Adrenal gland (tissue), 19 donors: Measurements from ENCODE around the gene THAP9. TPM values are rescaled to one million over a fixed set of nuclear protein-coding genes. Genes with fewer than 3 reads are reported as not detected.
A peak's percentile ranks its signal among the peaks of the same experiment; 100 is the strongest.

Experiments
- DNase-seq, 7 donors: peaks; one replicate each; pipeline ENCODE4 v3.0.0-alpha.2; 2019 to 2020
- H3K27ac ChIP-seq, 5 donors: fragments of 200-600 bp; sonication (generic) in 4 of 5; 1 replicate in 3 of 5; 2 replicates in 2 of 5; pipeline versions ENCODE4 v1.5.1 to v1.8.0; 2016 to 2020; ENCODE audit warnings: mild to moderate bottlenecking in 1 of 5
- H3K27me3 ChIP-seq: fragments of 200-600 bp; 2 replicates; pipeline ENCODE4 v1.8.0; 2021
- H3K36me3 ChIP-seq, 2 donors: fragments of 200-600 bp; replicated peaks in 1 of 2; 1 replicate in 1 of 2; 2 replicates in 1 of 2; pipeline versions ENCODE4 v1.5.1 to v1.8.0; 2018 to 2022
- H3K4me1 ChIP-seq, 2 donors: fragments of 200-600 bp; replicated peaks in 1 of 2; 1 replicate in 1 of 2; 2 replicates in 1 of 2; pipeline versions ENCODE4 v1.5.1 to v1.8.0; 2018 to 2021
- H3K4me3 ChIP-seq, 4 donors: fragments of 200-600 bp; sonication (generic) in 3 of 4; one replicate each; pipeline ENCODE4 v1.5.1; 2016 to 2018
- H3K9me3 ChIP-seq, 3 donors: fragments of 200-600 bp; sonication (generic) in 1 of 3; replicated peaks in 1 of 3; 1 replicate in 2 of 3; 2 replicates in 1 of 3; pipeline versions ENCODE4 v1.5.1 to v1.8.0; 2016 to 2021
- POLR2A ChIP-seq, 2 donors: fragments of 450-650 bp; IDR thresholded peaks; one replicate each; pipeline ENCODE4 v1.6.1; 2017; ENCODE audit warnings: antibody characterized with exemption in 2 of 2, mild to moderate bottlenecking in 2 of 2, moderate library complexity in 1 of 2
- WGBS, 4 donors: extraction: QIAGEN DNeasy Blood & Tissue Kit in 2 of 4; methylation state at CpG; one replicate each; pipeline versions ENCODE4 v1.1.5 to v1.1.7; 2013 to 2017; 5-methylcytosine and 5-hydroxymethylcytosine counted together
- intact Hi-C, 2 donors: fragments of 100-400 bp; cut with DNase I; formaldehyde crosslinking; loops; one replicate each; pipeline versions ENCODE4 v1.14.1 to v1.15.0; 2022 to 2023
- long read RNA-seq, 10 donors: library from polyadenylated mRNA in 3 of 10; unstranded in 2 of 10; stranded (forward) in 1 of 10; transcript quantifications; one replicate each; pipeline ENCODE4 v2.0.0 and lab custom pipeline, GENCODE V29; 2021 to 2026
- polyA plus RNA-seq, 3 donors: library from polyadenylated mRNA; stranded (reverse); fragments of 200-250 nt in 2 of 3; fragments of 350-450 nt in 1 of 3; fragmentation: Illumina TruSeq in 1 of 3; extraction: RNeasy Lipid Tissue Mini Kit (QIAGEN cat#74804) in 1 of 3; gene quantifications; one replicate each; pipeline ENCODE4 v1.2.3, GENCODE V29; 2013 to 2014
- total RNA-seq, 9 donors: library from RNA; depleted of rRNA in 4 of 9; stranded (reverse); fragments of >200 nt in 4 of 9; fragments of 120-200 nt in 1 of 9; fragmentation: NEBNext Ultra II Directional in 1 of 9; extraction: Animal tissue kit (Norgen Biotek cat#: 25700) in 1 of 9; gene quantifications; one replicate each; pipeline versions ENCODE4 v1.1.0 to v1.2.4, GENCODE V29; 2013 to 2023
- TF ChIP-seq, protein P1 (sequence below), 6 experiments: fragments of 450-650 bp in 4 of 6; fragments of 200-600 bp in 2 of 6; sonication (generic) in 1 of 6; IDR thresholded peaks; 1 replicate in 5 of 6; 2 replicates in 1 of 6; pipeline versions ENCODE4 v1.5.1 to v1.8.0; 2016 to 2021; ENCODE audit warnings: antibody characterized with exemption in 6 of 6, mild to moderate bottlenecking in 2 of 6, moderate library complexity in 1 of 6
- donor health status: healthy with polysubstance abuse.
- donor health status: Bipolar disorder and iron deficiency.
- donor health status: DM: yes; HTN: yes; CAD: no.
- donor health status: DM: no; HTN: no; CAD: no.
- donor health status: DM: no; HTN: no; CAD: no.
- donor health status: DM: yes; HTN: yes; CAD: no.

Gene THAP9
- 10 to 100 TPM in 1 of 9 donors, 1 to 10 TPM in 8; 2.2 to 12.3 (median 3.7) TPM for total RNA-seq
- 1 to 10 TPM; 2.8 to 5.0 (median 4.7) TPM for polyA plus RNA-seq
- long read RNA-seq, donor 1, partial matches to known transcripts: 0 of 1 reads
- long read RNA-seq, donor 1, other reads (novel, unspliced or antisense): 0 of 1 reads
- long read RNA-seq, donor 2, partial matches to known transcripts: 0 of 2 reads
- long read RNA-seq, donor 2, other reads (novel, unspliced or antisense): 0 of 2 reads
- long read RNA-seq, donor 3: 0 reads
- long read RNA-seq, donor 4: 0 reads
- long read RNA-seq, donor 5, partial matches to known transcripts: 1 of 6 reads
- long read RNA-seq, donor 5, other reads (novel, unspliced or antisense): 1 of 6 reads
- long read RNA-seq, donor 6: 0 reads
- long read RNA-seq, donor 7: 0 reads
- long read RNA-seq, donor 8: 0 reads
- long read RNA-seq, donor 9, partial matches to known transcripts: 0 of 1 reads
- long read RNA-seq, donor 9, other reads (novel, unspliced or antisense): 0 of 1 reads
- long read RNA-seq, donor 10: 0 reads

GRCh38 chr4:82900411-82901182 lies at the start of gene THAP9:
Gene THAP9 (plus strand): TSS chr4:82900735. CDS start chr4:82900803, 68 bp downstream.
- WGBS, 4 donors: 0 to 1% (median 0%) methylated on average over 9 to 67 of the region's 67 CpGs
- intact Hi-C loops: loop anchor here in 1 of 2 donors (10.0 kb wide), 1 partner anchor 104 kb away; no protein-coding TSS in a partner anchor
- peaks cover 25 to 38% of the 10 kb centered on the region in 2 donors for H3K4me1 ChIP-seq

GRCh38 chr4:82851318-82851717 lies 49.2 kb upstream of the THAP9 start:
- TF ChIP-seq POLR2A (IDR thresholded peaks at IDR 0.05): no peak
- TF ChIP-seq, protein P1, sequence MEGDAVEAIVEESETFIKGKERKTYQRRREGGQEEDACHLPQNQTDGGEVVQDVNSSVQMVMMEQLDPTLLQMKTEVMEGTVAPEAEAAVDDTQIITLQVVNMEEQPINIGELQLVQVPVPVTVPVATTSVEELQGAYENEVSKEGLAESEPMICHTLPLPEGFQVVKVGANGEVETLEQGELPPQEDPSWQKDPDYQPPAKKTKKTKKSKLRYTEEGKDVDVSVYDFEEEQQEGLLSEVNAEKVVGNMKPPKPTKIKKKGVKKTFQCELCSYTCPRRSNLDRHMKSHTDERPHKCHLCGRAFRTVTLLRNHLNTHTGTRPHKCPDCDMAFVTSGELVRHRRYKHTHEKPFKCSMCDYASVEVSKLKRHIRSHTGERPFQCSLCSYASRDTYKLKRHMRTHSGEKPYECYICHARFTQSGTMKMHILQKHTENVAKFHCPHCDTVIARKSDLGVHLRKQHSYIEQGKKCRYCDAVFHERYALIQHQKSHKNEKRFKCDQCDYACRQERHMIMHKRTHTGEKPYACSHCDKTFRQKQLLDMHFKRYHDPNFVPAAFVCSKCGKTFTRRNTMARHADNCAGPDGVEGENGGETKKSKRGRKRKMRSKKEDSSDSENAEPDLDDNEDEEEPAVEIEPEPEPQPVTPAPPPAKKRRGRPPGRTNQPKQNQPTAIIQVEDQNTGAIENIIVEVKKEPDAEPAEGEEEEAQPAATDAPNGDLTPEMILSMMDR (IDR thresholded peaks at IDR 0.05): no peak
- WGBS, 4 donors: 86 to 97% (median 90%) methylated on average over 2 of the region's 2 CpGs
- Histone ChIP-seq H3K36me3 (peaks cover 0 to 89% of the 10 kb centered on the region in 2 donors), H3K4me1 (no peaks in the 10 kb centered on the region), H3K27me3 (no peaks in the 10 kb centered on the region), H3K4me3 (no peak overlapping the region), H3K27ac (no peak overlapping the region), H3K9me3 (no peaks in the 10 kb centered on the region)
- intact Hi-C loops: no loop called here
- DNase-seq: no peak

More at GRCh38 chr4:82900411-82901182, at the start of gene THAP9:
- Histone ChIP-seq H3K27ac (peak within 1 kb of the TSS; percentile 90 to 99 (median 99)), H3K36me3 (peaks cover 0 to 6% of the 10 kb centered on the region in 2 donors), H3K4me3 (peak within 1 kb of the TSS; percentile 43 to 94 (median 62)), H3K27me3 (no peaks in the 10 kb centered on the region), H3K9me3 (no peaks in the 10 kb centered on the region)
- TF ChIP-seq POLR2A (IDR thresholded peaks at IDR 0.05): peak; percentile 74 to 91
- TF ChIP-seq, protein P1 (IDR thresholded peaks at IDR 0.05): peak in 2 of 6 experiments; percentile 3 to 9
- peak; percentile 98 to 100 (median 99) for DNase-seq

DNA sequence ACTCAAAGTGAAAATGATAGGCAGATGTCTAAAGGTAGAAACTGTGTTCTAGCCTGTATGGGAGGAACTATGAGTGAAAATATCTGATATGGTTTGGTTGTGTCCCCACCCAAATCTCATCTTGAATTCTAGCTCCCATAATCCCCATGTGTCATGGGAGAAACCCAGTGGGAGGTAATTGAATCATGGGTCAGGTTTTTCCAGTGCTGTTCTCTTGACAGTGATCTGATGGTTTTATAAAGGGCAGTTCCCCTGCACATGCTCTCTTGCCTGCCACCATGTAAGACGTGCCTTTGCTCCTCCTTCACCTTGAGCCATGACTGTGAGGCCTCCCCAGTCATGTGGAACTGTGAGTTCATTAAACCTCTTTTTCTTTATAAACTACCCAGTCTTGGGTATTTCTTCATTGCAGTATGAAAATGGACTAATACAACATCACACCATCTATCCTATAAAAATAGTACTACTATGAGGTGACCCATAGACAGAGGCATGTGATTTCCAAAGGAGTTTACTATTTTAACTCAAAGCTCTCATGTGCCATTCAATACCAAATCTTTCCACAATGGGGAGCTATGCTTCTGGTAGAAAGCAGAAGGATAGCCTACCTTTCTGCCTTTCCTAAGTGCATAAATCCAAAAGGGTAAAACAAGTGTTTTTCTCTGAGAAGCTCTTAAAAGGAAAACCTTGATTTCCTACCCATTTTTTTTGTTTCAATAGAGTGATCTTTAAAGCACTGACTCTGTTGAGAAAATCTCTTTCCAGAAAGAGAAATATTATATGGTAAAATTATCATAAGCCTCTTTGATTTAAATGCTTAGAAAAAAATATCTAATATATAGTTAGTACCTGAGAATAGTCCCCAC lies 48.4 kb upstream of the THAP9 start:
- Histone ChIP-seq H3K36me3 (peaks cover 0 to 92% of the 10 kb centered on the region in 2 donors), H3K27ac (no peak overlapping the region), H3K4me3 (no peak overlapping the region), H3K9me3 (no peaks in the 10 kb centered on the region), H3K27me3 (no peaks in the 10 kb centered on the region), H3K4me1 (no peaks in the 10 kb centered on the region)
- TF ChIP-seq, protein P1 (IDR thresholded peaks at IDR 0.05): peak in 5 of 6 experiments; percentile 23 to 50 (median 38)
- no peak for TF ChIP-seq POLR2A (IDR thresholded peaks at IDR 0.05)
- intact Hi-C loops: no loop called here
- 44 to 82% (median 80%) methylated on average over 1 of the region's 1 CpG for WGBS, 4 donors
- no peak for DNase-seq
